ENCODE results near the gene MID1.

MID1 gene

GRCh38 chrX:10582215-10582733, 38.1 kb downstream of the MID1 start:
- no peak for TF ChIP-seq POLR2AphosphoS5 (IDR thresholded peaks at IDR 0.05; ENCODE audit: low read depth, low read length)

GRCh38 chrX:10579112-10580011, 41.0 kb downstream of the MID1 start:
- TF ChIP-seq, protein P1, sequence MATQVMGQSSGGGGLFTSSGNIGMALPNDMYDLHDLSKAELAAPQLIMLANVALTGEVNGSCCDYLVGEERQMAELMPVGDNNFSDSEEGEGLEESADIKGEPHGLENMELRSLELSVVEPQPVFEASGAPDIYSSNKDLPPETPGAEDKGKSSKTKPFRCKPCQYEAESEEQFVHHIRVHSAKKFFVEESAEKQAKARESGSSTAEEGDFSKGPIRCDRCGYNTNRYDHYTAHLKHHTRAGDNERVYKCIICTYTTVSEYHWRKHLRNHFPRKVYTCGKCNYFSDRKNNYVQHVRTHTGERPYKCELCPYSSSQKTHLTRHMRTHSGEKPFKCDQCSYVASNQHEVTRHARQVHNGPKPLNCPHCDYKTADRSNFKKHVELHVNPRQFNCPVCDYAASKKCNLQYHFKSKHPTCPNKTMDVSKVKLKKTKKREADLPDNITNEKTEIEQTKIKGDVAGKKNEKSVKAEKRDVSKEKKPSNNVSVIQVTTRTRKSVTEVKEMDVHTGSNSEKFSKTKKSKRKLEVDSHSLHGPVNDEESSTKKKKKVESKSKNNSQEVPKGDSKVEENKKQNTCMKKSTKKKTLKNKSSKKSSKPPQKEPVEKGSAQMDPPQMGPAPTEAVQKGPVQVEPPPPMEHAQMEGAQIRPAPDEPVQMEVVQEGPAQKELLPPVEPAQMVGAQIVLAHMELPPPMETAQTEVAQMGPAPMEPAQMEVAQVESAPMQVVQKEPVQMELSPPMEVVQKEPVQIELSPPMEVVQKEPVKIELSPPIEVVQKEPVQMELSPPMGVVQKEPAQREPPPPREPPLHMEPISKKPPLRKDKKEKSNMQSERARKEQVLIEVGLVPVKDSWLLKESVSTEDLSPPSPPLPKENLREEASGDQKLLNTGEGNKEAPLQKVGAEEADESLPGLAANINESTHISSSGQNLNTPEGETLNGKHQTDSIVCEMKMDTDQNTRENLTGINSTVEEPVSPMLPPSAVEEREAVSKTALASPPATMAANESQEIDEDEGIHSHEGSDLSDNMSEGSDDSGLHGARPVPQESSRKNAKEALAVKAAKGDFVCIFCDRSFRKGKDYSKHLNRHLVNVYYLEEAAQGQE (IDR thresholded peaks at IDR 0.05; ENCODE audit: insufficient read depth in 1 of 2, low read depth in 2 of 2, low read length in 2 of 2) = no peak
- no peak for TF ChIP-seq FOXP2 (optimal IDR thresholded peaks at IDR 0.05; ENCODE audit: borderline replicate concordance, extremely low read depth, extremely low read length, insufficient read depth)

DNA sequence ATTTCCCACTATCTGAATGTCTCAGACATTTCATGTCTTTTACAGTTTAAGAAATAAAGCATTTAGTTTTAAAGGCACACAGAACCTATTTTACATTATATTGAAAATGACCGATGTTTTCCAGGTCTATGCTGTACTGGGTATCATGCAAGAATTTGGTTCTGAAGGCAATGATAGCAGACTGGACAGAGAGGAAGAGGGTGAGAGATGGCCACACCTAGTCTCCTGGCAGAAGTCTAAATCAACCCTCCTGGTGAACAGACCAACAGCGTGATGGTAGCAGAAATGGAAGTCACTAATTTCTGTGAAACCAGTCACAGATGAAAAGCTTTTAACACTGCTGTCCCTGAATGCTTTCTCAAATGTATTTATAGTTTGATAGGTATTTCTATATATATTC, 41.9 kb downstream of the MID1 start:
- TF ChIP-seq POLR2AphosphoS5 (IDR thresholded peaks at IDR 0.05; ENCODE audit: low read depth, low read length) = no peak
- TF ChIP-seq SIN3A (IDR thresholded peaks at IDR 0.05; ENCODE audit: borderline replicate concordance, insufficient read depth, low read length) = no peak
- no peak for TF ChIP-seq FOXP2 (optimal IDR thresholded peaks at IDR 0.05; ENCODE audit: borderline replicate concordance, extremely low read depth, extremely low read length, insufficient read depth)
- TF ChIP-seq TAF1 (IDR thresholded peaks at IDR 0.05; ENCODE audit: borderline replicate concordance, insufficient read depth, low read length) = no peak
- TF ChIP-seq, protein P1 (IDR thresholded peaks at IDR 0.05; ENCODE audit: insufficient read depth in 1 of 2, low read depth in 2 of 2, low read length in 2 of 2) = no peak

- TF ChIP-seq, protein P1 (IDR thresholded peaks at IDR 0.05; ENCODE audit: insufficient read depth in 1 of 2, low read depth in 2 of 2, low read length in 2 of 2) = no peak
- TF ChIP-seq SIN3A (IDR thresholded peaks at IDR 0.05; ENCODE audit: borderline replicate concordance, insufficient read depth, low read length) (no peak), POLR2AphosphoS5 (IDR thresholded peaks at IDR 0.05; ENCODE audit: low read depth, low read length) (no peak), TAF1 (IDR thresholded peaks at IDR 0.05; ENCODE audit: borderline replicate concordance, insufficient read depth, low read length) (no peak), FOXP2 (optimal IDR thresholded peaks at IDR 0.05; ENCODE audit: borderline replicate concordance, extremely low read depth, extremely low read length, insufficient read depth) (no peak)
Measured at GRCh38 chrX:10577853-10578252, 42.5 kb downstream of the MID1 start.

DNA sequence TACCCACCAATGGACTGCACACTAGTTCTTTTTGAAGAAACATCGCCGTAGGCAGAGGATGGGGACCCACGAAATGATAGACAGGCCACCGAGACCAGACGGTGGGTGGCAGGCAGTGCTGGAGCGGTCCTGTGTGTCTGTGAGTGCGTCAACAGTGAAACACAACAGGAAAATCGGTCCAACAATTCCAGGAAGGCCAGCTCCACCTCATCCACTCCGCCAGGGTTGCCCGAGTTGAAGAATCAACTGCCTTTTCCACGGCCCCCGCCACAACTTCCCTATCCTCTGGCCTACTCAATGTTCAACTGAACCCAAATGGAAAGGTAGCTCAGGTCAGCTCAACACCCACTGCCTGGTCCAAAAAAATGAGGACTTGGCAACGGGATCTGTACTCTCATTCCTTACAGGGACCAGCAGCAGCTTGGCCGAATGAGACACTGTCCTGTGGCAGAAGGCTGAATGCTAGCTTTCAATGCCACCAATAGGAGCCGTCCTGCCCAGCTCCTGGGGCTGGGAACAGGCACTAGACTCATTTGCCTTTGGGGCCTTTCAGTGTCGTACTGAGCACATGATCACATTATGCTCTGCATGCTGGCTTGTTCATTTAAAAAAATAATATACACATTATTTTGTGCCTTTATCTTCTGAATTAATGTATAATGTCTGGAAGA, 43.5 kb downstream of the MID1 start:
- TF ChIP-seq POLR2AphosphoS5 (IDR thresholded peaks at IDR 0.05; ENCODE audit: low read depth, low read length) (no peak), TAF1 (IDR thresholded peaks at IDR 0.05; ENCODE audit: borderline replicate concordance, insufficient read depth, low read length) (0 out of 2 replicates have a peak, but pooled peaks have one; percentile 11), FOXP2 (optimal IDR thresholded peaks at IDR 0.05; ENCODE audit: borderline replicate concordance, extremely low read depth, extremely low read length, insufficient read depth) (peak; percentile 54), SIN3A (IDR thresholded peaks at IDR 0.05; ENCODE audit: borderline replicate concordance, insufficient read depth, low read length) (no peak)
- TF ChIP-seq, protein P1 (IDR thresholded peaks at IDR 0.05; ENCODE audit: insufficient read depth in 1 of 2, low read depth in 2 of 2, low read length in 2 of 2) = peak in 1 of 2 experiments; percentile 15; a peak in 1 of 4 replicates

Measured in PFSK-1 (cell line).